Neural progenitor cell (in vitro differentiated cells): ENCODE results near the gene PDE1C. TPM values are rescaled to one million over a fixed set of nuclear protein-coding genes. Genes with fewer than 3 reads are reported as not detected.

Source experiments
- DNase-seq: peaks from one replicate; pipeline ENCODE4 v3.0.0-alpha.2; 2016; ENCODE audit warnings: low spot score
- H2AFZ ChIP-seq: fragments of 200-600 bp; sonication (generic); replicated peaks from 2 replicates; pipeline ENCODE4 v1.6.1; 2016; ENCODE audit warnings: antibody characterized with exemption
- H3F3A ChIP-seq: fragments of 200-600 bp; sonication (generic); 2 replicates; pipeline ENCODE4 v1.6.1; 2016; ENCODE audit warnings: antibody characterized with exemption, low read depth
- H3K27ac ChIP-seq: fragments of 200-600 bp; sonication (generic); 2 replicates; pipeline ENCODE4 v1.5.1; 2016; ENCODE audit warnings: mild to moderate bottlenecking
- H3K27me3 ChIP-seq: fragments of 200-600 bp; sonication (generic); 2 replicates; pipeline ENCODE4 v1.6.1; 2016; ENCODE audit warnings: mild to moderate bottlenecking, moderate library complexity
- H3K36me3 ChIP-seq: fragments of 200-600 bp; sonication (generic); 2 replicates; pipeline ENCODE4 v1.5.1; 2016
- H3K4me1 ChIP-seq: fragments of 200-600 bp; sonication (generic); 2 replicates; pipeline ENCODE4 v1.6.1; 2016; ENCODE audit warnings: mixed run types
- H3K4me2 ChIP-seq: fragments of 200-600 bp; sonication (generic); 2 replicates; pipeline ENCODE4 v1.6.1; 2016
- H3K4me3 ChIP-seq: fragments of 200-600 bp; sonication (generic); 2 replicates; pipeline ENCODE4 v1.5.1; 2016
- H3K79me2 ChIP-seq: fragments of 200-600 bp; sonication (generic); 2 replicates; pipeline ENCODE4 v1.6.1; 2016; ENCODE audit warnings: low read depth
- H3K9ac ChIP-seq: fragments of 200-600 bp; sonication (generic); 2 replicates; pipeline ENCODE4 v1.6.1; 2016
- H3K9me3 ChIP-seq: fragments of 200-600 bp; sonication (generic); 2 replicates; pipeline ENCODE4 v1.5.1; 2016; ENCODE audit warnings: low read depth
- H4K20me1 ChIP-seq: fragments of 200-600 bp; sonication (generic); 2 replicates; pipeline ENCODE4 v1.6.1; 2016; ENCODE audit warnings: low read depth
- H3K27ac Mint-ChIP-seq: 3 replicates; pipeline ENCODE4 v1.8.0; 2021; ENCODE audit warnings: mixed read lengths
- H3K27me3 Mint-ChIP-seq: 2 replicates; pipeline ENCODE4 v1.8.0; 2022; ENCODE audit warnings: low read depth, mild to moderate bottlenecking, inconsistent platforms, moderate library complexity, mixed read lengths; ENCODE audit not compliant: insufficient read depth
- H3K36me3 Mint-ChIP-seq: 3 replicates; pipeline ENCODE4 v1.8.0; 2021; ENCODE audit warnings: mixed read lengths
- H3K4me1 Mint-ChIP-seq: 3 replicates; pipeline ENCODE4 v1.8.0; 2021; ENCODE audit warnings: mixed read lengths
- H3K4me3 Mint-ChIP-seq: 3 replicates; pipeline ENCODE4 v1.8.0; 2021; ENCODE audit warnings: mild to moderate bottlenecking, moderate library complexity, mixed read lengths
- H3K9me3 Mint-ChIP-seq: 3 replicates; pipeline ENCODE4 v1.8.0; 2020; ENCODE audit warnings: mixed read lengths
- CTCF ChIP-seq: fragments of 200-600 bp; sonication (generic); IDR thresholded peaks from 2 replicates; pipeline ENCODE4 v1.5.1; 2017; ENCODE audit warnings: antibody characterized with exemption, mild to moderate bottlenecking
- EZH2 ChIP-seq: fragments of 200-600 bp; sonication (generic); IDR thresholded peaks from 2 replicates; pipeline ENCODE4 v1.6.1; 2017; ENCODE audit warnings: antibody characterized with exemption, mild to moderate bottlenecking, moderate library complexity
- EZH2phosphoT487 ChIP-seq: fragments of 200-600 bp; sonication (generic); IDR thresholded peaks from 2 replicates; pipeline ENCODE4 v1.6.1; 2017; ENCODE audit warnings: antibody characterized with exemption
- total RNA-seq: library from RNA; depleted of rRNA; stranded (reverse); fragments of >200 nt; gene quantifications from 2 replicates; pipeline ENCODE4 v1.2.3, GENCODE V29; 2015; ENCODE audit warnings: low replicate concordance

The PDE1C gene
- total RNA-seq, 1 donor from 2014 or later, result 0.54 TPM

- Histone ChIP-seq H3K79me2 (no peaks in the 10 kb centered on the region), H3K4me3 (no peak overlapping the region), H3K9me3 (no peaks in the 10 kb centered on the region), H3K27me3 (no peaks in the 10 kb centered on the region), H3K36me3 (no peaks in the 10 kb centered on the region), H3F3A (peaks cover 9% of the 10 kb centered on the region), H2AFZ (no peak overlapping the region), H3K4me2 (no peak overlapping the region), H4K20me1 (no peaks in the 10 kb centered on the region), H3K4me1 (peaks cover 20% of the 10 kb centered on the region), H3K9ac (no peak overlapping the region), H3K27ac (no peak overlapping the region)
- Mint-ChIP-seq H3K9me3 (peaks cover 11% of the 10 kb centered on the region), H3K36me3 (no peaks in the 10 kb centered on the region), H3K4me3 (no peak overlapping the region), H3K27ac (no peak overlapping the region), H3K4me1 (peaks cover 18% of the 10 kb centered on the region), H3K27me3 (no peaks in the 10 kb centered on the region)
- DNase-seq, result no peak
- TF ChIP-seq EZH2, result no peak
- no peak for TF ChIP-seq EZH2phosphoT487
- TF ChIP-seq CTCF, result no peak
Measured at GRCh38 chr7:31890766-31891165, 179.4 kb downstream of the PDE1C start.

- no peaks in the 10 kb centered on the region for H3K9me3 ChIP-seq
- Mint-ChIP-seq H3K36me3 (no peaks in the 10 kb centered on the region), H3K4me3 (no peak overlapping the region), H3K4me1 (peaks cover 17% of the 10 kb centered on the region), H3K27me3 (no peaks in the 10 kb centered on the region), H3K27ac (no peak overlapping the region), H3K9me3 (peaks cover 12% of the 10 kb centered on the region)
- H3K79me2 ChIP-seq, result no peaks in the 10 kb centered on the region
- no peak overlapping the region for H3K9ac ChIP-seq
- no peak overlapping the region for H3K27ac ChIP-seq
- no peak for TF ChIP-seq EZH2phosphoT487
- TF ChIP-seq CTCF, result no peak
- TF ChIP-seq EZH2, result no peak
- H4K20me1 ChIP-seq, result no peaks in the 10 kb centered on the region
- no peak overlapping the region for H2AFZ ChIP-seq
- H3F3A ChIP-seq, result peaks cover 9% of the 10 kb centered on the region
- H3K4me2 ChIP-seq, result no peak overlapping the region
- no peaks in the 10 kb centered on the region for H3K36me3 ChIP-seq
- peaks cover 20% of the 10 kb centered on the region for H3K4me1 ChIP-seq
- H3K27me3 ChIP-seq, result no peaks in the 10 kb centered on the region
- DNase-seq, result no peak
- H3K4me3 ChIP-seq, result no peak overlapping the region
Measured at GRCh38 chr7:31890198-31890597, 180.0 kb downstream of the PDE1C start.

- H3K4me3 ChIP-seq, result no peak overlapping the region
- no peaks in the 10 kb centered on the region for H3K9me3 ChIP-seq
- Mint-ChIP-seq H3K9me3 (peaks cover 12% of the 10 kb centered on the region), H3K27me3 (peaks cover 2% of the 10 kb centered on the region), H3K27ac (no peak overlapping the region), H3K36me3 (no peaks in the 10 kb centered on the region), H3K4me1 (no peaks in the 10 kb centered on the region), H3K4me3 (no peak overlapping the region)
- no peak overlapping the region for H2AFZ ChIP-seq
- no peak overlapping the region for H3K27ac ChIP-seq
- H4K20me1 ChIP-seq, result no peaks in the 10 kb centered on the region
- no peaks in the 10 kb centered on the region for H3K27me3 ChIP-seq
- no peak for TF ChIP-seq CTCF
- TF ChIP-seq EZH2phosphoT487, result no peak
- no peak for TF ChIP-seq EZH2
- H3K79me2 ChIP-seq, result no peaks in the 10 kb centered on the region
- DNase-seq, result no peak
- H3K36me3 ChIP-seq, result no peaks in the 10 kb centered on the region
- no peak overlapping the region for H3K4me2 ChIP-seq
- H3K9ac ChIP-seq, result no peak overlapping the region
- no peaks in the 10 kb centered on the region for H3F3A ChIP-seq
- H3K4me1 ChIP-seq, result peaks cover 7% of the 10 kb centered on the region
Measured at GRCh38 chr7:31887006-31887405, 183.2 kb downstream of the PDE1C start.
